GM12801 (cell line): ENCODE data around the gene LRP1B.

Experiments used
- TF ChIP-seq, protein P1 (sequence below): IDR thresholded peaks from one replicate; pipeline ENCODE4 v1.5.1; 2011; ENCODE audit warnings: control low read depth; ENCODE audit not compliant: insufficient read length; ENCODE audit errors: extremely low read depth

LRP1B gene

DNA sequence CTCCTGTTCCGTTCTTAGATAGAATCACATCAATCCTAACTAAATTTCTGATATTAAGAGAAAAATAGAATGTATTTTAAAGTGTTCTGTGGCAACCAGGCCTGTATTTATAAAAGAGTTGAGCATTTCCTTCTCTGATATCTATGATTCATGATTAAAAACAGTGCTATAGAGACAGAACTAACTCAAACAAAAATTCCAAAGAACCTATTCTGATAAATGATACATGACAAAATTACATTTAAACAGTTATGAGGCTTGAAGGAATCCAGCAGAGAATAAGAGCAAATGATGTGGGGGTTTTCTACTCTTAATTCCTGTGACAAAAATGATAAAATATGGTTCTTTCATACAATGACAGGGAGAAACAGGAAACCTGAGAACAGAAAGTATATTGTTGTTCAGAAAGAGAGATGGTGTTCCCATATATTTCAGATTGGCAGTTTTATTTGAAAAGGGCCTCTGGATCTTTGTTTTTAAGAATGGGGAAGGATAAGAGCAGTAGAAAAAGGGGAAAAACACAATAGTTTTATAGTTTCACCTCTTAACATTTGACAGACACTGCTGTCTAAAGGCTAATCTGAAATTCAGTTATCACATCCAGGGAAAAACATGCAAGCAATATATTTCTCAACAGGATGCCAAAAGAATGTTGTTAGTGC lies 944.3 kb downstream of the LRP1B start:
- TF ChIP-seq, protein P1, sequence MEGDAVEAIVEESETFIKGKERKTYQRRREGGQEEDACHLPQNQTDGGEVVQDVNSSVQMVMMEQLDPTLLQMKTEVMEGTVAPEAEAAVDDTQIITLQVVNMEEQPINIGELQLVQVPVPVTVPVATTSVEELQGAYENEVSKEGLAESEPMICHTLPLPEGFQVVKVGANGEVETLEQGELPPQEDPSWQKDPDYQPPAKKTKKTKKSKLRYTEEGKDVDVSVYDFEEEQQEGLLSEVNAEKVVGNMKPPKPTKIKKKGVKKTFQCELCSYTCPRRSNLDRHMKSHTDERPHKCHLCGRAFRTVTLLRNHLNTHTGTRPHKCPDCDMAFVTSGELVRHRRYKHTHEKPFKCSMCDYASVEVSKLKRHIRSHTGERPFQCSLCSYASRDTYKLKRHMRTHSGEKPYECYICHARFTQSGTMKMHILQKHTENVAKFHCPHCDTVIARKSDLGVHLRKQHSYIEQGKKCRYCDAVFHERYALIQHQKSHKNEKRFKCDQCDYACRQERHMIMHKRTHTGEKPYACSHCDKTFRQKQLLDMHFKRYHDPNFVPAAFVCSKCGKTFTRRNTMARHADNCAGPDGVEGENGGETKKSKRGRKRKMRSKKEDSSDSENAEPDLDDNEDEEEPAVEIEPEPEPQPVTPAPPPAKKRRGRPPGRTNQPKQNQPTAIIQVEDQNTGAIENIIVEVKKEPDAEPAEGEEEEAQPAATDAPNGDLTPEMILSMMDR, result no peak

DNA sequence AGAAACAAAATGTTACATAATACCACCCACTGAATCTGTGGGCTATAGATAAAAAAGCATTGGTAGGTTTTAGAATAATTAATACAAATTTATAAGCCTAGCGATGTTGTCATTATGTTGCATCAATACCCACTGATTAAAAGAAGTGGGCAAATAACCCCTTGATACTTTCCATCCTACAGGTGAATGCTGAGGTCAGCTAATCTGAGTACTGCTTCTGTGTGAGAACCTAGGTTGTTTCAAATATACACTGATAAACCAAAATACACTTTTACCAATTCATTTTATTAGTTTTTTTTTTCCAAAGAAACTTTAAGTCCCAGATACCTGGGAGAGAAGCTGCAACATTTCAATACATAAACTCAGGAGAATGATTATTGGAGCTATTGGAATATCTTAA lies 948.6 kb downstream of the LRP1B start:
- TF ChIP-seq, protein P1, result no peak

DNA sequence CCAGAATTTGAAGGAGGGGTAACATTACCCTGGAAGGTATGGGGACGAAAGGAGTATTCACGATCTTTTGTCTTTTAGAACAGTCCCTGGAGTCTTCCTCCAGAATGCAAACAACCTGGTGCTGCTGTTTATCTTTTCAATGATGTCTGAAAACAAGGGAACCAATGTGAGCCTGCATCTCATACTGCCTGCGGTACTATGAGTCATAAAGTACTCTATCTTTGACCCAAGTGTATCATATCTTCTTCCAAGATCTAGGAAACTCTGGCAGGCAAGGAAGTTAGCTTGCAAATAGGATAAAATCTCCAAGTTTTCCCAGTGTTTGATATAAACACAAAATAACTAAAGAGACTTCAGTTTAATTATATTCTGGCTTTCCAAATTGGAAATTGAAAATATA lies 968.5 kb downstream of the LRP1B start:
- TF ChIP-seq, protein P1, result no peak

DNA sequence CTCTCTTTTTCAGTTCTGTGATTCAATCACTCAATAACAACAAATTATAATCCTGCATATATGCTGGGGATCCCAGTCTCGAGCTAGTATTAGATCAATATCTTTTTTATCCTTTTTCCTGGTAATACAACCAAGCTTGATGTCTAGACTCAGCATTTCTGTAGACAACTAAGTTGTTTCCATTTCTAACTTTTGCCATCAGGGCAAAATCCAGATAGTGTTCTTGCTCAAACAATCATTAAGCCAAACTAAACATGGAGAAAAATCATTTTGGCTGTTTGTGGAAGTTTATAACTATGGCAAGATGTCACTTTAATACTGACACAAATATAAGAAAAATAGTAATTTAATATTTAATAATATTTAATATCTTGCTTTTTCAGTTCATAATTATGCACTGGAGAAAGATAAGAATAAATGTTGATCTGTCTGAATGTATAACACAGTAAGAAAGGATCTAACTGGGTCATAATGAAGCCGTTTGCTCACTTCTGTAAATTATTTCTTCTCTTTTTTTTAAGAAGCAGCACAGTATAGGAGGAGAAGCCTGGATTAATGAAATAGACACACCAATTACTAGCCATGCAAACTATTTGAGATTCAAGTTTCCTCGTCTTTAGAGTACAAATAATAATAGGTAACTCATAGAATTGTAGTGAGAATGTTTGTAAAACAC lies 979.1 kb downstream of the LRP1B start:
- TF ChIP-seq, protein P1, result no peak

DNA sequence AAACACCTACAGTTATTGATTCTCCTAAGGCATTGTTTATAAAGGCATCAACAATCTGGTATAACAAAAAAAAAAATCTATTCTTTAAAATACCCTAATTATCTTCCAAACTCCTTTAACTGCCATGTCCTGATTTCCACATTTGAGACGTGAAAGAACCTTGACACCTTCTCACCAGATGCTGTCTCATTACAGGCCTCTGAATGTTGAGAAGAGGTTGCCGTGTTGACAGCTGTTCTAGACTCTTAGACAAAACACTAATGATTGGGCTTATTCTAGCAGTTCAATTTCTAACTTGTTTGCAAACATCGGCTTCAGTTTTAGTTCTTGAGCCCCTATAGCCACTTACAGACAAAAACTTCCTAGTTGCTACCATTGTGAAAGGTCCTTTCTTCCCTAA lies 988.8 kb downstream of the LRP1B start:
- TF ChIP-seq, protein P1, result no peak

DNA sequence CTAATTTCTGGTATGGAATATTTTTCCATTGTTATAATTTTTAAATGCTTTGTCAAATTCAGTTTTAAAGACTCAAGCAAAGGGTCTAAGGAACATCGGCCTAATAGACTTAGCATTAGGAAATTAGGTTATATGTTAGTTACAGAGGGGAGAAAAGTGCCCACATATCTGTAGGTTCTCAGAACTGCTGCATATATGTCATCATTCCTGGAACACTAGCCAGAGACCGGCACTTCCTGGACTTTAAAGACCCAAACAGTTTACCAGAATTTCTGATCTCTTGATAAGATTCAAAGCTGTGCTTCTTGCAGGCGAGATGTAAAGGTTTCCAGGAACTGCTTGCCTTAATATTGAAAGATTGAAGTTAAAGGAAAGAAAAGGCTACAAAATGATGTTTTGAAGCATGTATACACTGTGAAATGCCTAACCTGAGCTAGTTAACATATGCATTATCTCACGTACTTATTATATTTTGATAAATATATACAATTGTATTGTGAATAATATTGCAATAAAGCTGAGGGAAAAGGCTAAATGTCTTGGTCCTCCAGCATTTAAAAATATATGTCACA lies 993.6 kb downstream of the LRP1B start:
- TF ChIP-seq, protein P1, result no peak

DNA sequence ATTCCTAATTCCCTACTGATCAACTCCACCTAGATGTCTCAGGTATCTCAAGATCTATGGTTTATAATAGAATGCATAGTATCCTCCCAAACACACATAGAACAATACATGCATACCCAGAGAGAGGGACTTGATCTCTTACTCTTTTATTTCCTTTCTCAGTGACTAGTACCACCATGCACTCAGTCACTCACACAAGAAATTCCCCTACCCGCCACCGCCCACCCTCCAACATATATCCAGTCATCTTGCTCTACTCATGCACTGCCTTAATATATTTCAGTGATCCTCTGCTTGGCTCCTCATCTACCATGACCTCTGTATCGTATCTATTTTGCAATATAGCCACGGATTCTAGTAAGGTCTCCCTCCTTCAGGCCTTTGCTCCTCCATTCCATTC lies 996.9 kb downstream of the LRP1B start:
- TF ChIP-seq, protein P1, result no peak
